H1 (cell line): ENCODE data around the gene PPFIA2. TPM values are rescaled to one million over a fixed set of nuclear protein-coding genes. Genes with fewer than 3 reads are reported as not detected.

Experiments used
- E2F6 ChIP-seq: IDR thresholded peaks from 2 replicates; pipeline ENCODE4 v1.6.1; 2012; ENCODE audit warnings: inconsistent platforms
- GTF2F1 ChIP-seq: IDR thresholded peaks from 2 replicates; pipeline ENCODE4 v1.6.1; 2012; ENCODE audit warnings: low read depth, low read length, improper control_type of control experiment, borderline replicate concordance
- SAP30 ChIP-seq: fragments of 300-600 bp; sonication (generic); IDR thresholded peaks from 2 replicates; pipeline ENCODE4 v1.7.1; 2012; ENCODE audit warnings: low read length, moderate library complexity, mild to moderate bottlenecking, inconsistent platforms; ENCODE audit not compliant: insufficient read depth, insufficient replicate concordance
- polyA plus RNA-seq, 7 experiments: library from polyadenylated mRNA; depleted of rRNA in 3 of 7; stranded (reverse) in 5 of 7; unstranded in 2 of 7; fragments of >200 nt in 5 of 7; fragments of 200-250 nt in 2 of 7; gene quantifications; 1 replicate in 5 of 7; 2 replicates in 1 of 7; 4 replicates in 1 of 7; pipeline versions ENCODE4 v1.2.1 to v1.2.3, GENCODE V29; 2011 to 2013; ENCODE audit warnings: missing spikeins in 2 of 7, mixed read lengths in 2 of 7
- total RNA-seq: library from RNA; stranded (reverse); fragmentation: NEBNext Ultra II Directional; extraction: Animal tissue kit (Norgen Biotek cat#: 25700); gene quantifications from 2 replicates; pipeline ENCODE4 v1.2.1, GENCODE V29; 2021

Gene PPFIA2
- total and polyA plus RNA-seq, 2 of the 8 experiments (the other 6 are each of a cell fraction or from before 2014, with no cell fraction given): 1.2 to 1.8 TPM

GRCh38 chr12:81369175-81369574, 390.0 kb downstream of the PPFIA2 start (continued):
- no peak for TF ChIP-seq E2F6
- no peak for TF ChIP-seq SAP30
- TF ChIP-seq GTF2F1: no peak
